Iris pigment epithelial cell (primary cell): ENCODE measurements around the gene PRKG2.
"Not testable (repeated sequence)": the region's sequence is repeated elsewhere in the genome, so short reads cannot be mapped to it uniquely, and the experiment has no call there.

Experiments
- DNase-seq: peaks from one replicate; pipeline ENCODE4 v3.0.0-alpha.2; 2011; ENCODE audit warnings: low read depth

PRKG2 gene

DNA sequence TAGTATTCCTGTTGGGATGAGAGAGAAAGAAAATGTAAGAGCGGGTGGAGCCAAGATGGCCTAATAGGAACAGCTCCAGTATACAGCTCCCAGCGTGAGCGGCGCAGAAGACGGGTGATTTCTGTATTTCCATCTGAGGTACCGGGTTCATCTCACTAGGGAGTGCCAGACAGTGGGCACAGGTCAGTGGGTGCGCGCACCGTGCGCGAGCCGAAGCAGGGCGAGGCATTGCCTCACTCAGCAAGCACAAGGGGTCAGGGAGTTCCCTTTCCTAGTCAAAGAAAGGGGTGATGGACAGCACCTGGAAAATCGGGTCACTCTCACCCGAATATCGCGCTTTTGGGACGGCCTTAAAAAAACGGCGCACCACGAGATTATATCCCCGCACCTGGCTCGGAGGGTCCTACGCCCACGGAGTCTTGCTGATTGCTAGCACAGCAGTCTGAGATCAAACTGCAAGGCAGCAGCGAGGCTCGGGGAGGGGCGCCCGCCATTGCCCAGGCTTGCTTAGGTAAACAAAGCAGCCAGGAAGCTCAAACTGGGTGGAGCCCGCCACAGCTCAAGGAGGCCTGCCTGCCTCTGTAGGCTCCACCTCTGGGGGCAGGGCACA is 61.2 kb downstream of the PRKG2 start:
- DNase-seq: not testable (repeated sequence)

DNA sequence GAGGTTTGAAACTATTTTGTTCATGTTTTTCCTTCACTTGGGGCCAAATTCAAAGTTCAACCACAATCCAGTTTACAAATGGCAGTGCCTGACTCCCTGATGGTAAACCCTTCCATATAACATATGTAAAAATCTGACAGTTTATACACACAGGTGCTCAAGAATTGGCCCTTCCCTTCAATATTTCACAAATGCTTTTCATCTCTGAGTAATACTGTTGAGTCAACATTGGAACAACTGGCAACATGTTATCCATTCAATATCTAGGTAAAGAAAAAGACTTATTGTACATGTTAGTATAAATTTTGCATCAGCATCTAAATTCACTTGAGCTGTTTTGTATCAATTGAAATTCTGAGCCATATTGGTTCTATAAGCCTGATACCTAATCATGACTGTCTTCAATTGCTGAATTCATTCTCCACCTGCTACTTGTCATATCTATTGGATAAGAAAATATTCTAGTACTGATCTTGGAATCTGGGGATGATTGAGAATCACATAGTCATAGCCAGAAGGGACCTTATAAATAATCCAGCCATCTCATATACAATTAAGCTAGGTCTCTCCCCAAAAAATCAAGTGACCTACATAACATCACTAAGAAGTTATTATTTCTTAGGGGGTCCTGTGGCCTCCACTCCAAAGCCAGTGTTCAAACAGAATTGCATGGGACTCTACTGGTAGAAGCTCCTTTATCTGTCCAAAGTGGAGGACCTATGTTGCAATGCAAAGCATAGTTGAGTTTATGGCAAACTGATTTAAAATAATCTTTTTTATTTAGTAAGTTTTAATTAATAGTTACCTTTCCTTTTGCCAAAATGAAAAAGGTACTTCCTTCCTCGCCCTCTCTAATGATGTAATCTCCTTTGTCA is 61.9 kb downstream of the PRKG2 start:
- no peak for DNase-seq

DNA sequence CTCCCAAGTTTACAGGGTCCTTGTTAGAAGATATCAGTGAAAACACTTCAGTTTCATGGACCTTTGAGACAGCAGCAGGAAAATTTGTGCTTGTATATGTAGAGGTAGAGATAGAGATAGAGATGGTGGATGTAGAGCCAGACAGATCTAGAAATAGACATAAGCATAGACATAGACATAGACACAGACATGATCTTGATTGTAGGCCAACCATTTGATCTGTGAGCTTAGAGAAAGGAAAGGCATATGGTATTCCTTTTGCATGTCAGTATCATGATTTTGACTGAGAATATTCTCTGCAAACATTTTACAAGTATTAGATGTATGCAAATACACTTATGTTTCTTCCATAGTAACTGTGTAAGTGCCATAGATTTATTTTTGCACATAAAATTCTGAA is 65.0 kb downstream of the PRKG2 start:
- DNase-seq: no peak

GRCh38 chr4:81148576-81148975 is 66.4 kb downstream of the PRKG2 start:
- DNase-seq: no peak

GRCh38 chr4:81146466-81146865 is 68.6 kb downstream of the PRKG2 start:
- no peak for DNase-seq

GRCh38 chr4:81143183-81143582 is 71.8 kb downstream of the PRKG2 start:
- no peak for DNase-seq

DNA sequence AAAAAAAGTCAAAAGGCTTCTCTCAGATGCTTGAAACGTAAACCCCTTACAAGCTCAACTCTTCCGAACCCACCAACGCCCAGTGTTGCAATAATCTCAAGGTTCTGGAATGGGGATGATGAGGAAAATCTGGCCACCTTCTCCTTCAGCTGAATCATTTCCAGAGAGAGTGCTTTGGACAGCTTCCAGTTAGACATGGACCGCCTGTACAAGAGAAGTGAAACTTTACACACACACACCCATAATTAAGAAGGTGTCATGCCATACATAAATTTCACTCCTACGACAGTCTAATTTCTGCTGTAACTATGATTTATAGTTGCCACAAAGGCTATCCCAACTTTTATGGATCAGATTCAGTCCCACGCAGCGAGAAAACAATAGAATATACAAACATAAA is 72.3 kb downstream of the PRKG2 start:
- DNase-seq: peak; percentile 53

- no peak for DNase-seq
Observed at GRCh38 chr4:81137894-81138293, 77.1 kb downstream of the PRKG2 start.

DNA sequence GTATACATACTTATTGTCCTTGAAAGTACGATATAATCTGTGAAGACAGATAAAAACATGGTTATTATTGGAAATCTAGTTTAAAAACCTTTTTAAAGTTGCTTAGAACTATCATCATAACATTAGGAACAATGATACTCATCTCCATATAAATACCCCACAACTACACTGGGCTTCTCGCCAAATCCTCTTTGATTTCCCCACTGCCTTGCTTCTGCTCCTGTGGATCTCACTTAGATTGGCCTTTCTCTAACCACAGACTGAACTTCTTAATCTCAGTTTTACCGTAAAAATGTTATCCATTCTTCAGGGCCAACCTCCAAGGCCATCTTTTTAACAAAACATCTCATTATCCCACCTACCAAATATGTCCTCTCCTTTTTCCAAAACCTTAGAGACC is 77.6 kb downstream of the PRKG2 start:
- peak; percentile 82 for DNase-seq

DNA sequence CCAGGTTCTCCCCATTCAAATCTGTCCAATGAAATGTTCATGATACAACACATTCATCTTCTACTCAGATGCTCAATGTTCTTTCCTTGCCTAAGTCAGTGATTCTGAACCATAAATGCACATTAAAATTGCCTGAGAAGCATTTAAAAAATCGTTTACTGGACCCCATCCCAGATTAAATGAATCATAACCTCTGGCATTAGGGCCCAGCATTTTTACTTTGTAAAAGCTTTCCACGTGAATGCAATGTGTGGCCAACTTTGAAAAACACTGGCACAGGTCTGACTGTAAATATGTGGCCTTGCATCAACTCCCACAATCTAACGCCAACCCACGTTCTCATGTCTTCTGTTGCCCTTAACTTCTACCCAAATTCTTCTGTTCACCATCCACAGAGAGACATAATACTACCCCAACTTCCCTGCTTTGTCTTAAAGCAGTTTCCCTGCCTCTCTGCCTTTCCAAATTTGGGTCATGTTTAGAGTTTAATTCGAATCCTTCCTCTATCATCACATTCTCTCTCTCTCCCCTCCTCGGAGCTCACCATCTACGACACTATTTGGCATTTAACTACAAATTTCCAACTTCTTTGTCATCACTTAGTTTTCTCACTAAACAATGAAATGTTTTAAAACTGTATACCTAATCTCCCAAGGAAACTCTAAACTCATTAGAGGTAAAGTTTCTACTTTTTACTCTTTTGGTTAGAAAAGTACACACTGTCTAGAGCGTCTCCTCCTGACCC is 78.7 kb downstream of the PRKG2 start:
- DNase-seq: peak; percentile 97

- DNase-seq: peak; percentile 50
Observed at GRCh38 chr4:81135501-81135900, 79.5 kb downstream of the PRKG2 start.

DNA sequence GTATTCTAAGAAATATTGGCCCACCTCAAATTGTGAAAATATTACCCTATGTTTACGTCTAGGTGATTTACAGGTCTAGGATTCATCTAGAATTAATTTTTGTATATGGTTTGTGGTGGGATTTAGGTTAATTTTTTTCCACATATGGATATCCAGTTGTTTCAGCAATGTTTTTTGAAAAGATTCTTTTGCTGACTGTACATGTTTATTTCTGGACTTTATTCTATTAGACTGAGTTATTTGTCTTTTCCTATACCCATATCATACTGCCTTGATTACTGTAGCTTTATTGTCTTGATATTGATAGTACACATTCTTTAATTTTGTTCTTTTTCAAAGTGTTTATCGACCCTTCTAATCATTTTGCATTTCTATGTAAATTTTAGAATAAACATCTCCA is 83.5 kb downstream of the PRKG2 start:
- no peak for DNase-seq

GRCh38 chr4:81131066-81131465 is 84.0 kb downstream of the PRKG2 start:
- no peak for DNase-seq

- no peak for DNase-seq
Observed at GRCh38 chr4:81130569-81130968, 84.5 kb downstream of the PRKG2 start.

DNA sequence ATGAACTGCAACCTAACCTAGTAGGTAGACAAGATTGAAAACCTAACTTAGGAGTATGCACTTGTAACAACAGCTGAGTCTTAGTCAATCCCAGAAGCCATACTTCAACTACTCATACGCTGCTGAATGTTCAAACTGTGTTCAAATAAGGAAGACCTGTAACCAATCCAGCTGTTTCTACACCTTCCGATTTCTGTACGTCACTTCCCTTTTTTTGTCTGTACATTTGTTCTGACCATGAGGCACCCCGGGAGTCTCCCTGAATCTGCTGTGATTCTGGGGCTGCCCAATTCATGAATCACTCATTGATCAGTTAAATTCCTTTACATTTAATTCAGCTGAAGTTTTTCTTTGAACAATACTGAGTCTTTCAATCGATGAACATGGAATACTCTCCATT is 95.0 kb downstream of the PRKG2 start:
- no peak for DNase-seq

DNA sequence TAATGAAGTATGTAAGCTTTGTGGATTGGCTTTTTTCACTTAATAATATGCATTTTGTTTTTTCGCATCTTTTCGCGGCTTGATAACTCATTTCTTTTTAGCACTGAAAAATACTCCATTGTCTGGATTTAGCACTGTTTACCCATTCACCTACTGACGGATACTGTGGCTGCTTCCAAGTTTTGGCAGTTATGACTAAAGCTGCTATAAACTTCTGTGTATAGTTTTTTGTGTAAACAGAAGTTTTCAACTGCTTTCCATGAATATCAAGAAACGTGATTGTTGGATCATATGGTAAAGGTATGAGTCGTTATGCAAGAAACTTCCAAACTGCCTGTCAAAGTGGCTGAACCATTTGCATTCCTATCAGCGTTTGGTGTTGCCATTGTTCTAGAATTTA is 96.9 kb downstream of the PRKG2 start:
- DNase-seq: no peak

- no peak for DNase-seq
Observed at GRCh38 chr4:81116566-81116965, 98.5 kb downstream of the PRKG2 start.

- DNase-seq: no peak
Observed at GRCh38 chr4:81113024-81113423, 102.0 kb downstream of the PRKG2 start.

DNA sequence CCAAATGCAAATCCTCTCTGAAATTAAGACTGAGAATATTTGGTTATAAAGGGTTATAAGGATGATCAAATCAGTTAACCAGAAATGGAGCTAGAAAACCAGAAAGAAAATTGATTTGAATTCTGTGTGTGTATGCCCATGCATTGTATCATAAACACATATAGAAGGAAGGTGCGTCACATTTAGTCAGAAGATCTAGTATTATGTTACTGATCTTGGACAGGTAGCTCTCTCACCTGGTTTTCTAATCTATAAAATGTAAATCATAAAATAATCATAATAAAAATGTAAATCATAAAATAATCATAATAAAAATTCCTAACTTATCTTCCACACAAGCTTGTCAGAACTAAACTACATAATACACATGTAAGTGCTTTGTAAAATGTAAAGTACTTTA is 105.7 kb downstream of the PRKG2 start:
- no peak for DNase-seq

- no peak for DNase-seq
Observed at GRCh38 chr4:81106150-81106549, 108.9 kb downstream of the PRKG2 start.

DNA sequence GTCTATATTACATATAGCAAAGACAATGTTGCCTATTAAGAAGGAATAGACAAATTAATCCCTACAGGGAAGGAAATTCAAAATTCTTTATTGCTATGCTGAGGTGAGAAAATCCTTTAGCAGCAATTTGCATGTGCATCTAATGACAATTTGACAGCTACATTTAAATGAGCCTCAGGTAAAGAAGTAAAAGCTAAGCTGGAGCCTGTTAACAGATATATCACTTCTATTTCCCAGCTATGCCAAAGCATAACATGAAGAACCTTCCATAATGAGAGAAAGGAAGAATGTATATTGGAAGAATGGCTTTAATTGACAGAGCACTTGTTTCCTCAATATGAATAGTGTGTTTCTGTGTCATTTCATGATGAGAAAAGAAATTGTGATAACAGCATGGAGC is 112.9 kb downstream of the PRKG2 start:
- DNase-seq: no peak

DNA sequence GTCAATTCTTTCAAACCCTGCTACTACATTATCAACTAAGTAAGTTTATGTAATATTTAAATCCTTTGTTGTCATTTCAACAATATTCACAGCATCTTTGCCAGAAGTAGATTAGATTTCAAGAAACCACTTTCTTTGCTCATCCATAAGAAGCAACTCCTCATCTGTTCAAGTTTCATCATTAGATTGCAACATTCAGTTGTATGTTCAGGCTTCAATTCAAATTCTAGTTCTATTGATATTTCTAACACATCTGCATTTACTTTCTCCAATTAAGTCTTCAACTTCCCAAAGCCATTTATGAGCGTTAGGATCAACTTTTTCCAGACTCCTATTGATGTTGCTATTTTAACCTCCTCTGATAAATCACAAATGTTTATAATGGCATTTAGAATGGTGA is 118.5 kb downstream of the PRKG2 start:
- peak; percentile 42 for DNase-seq

- DNase-seq: no peak
Observed at GRCh38 chr4:81095389-81095788, 119.6 kb downstream of the PRKG2 start.
